ENCODE data around the gene ATP6V0D1. TPM values are rescaled to one million over a fixed set of nuclear protein-coding genes. Genes with fewer than 3 reads are reported as not detected.

The ATP6V0D1 gene
- total and polyA plus RNA-seq, 2 experiments from 2014 or later: 20.6 to 68.7 TPM

- H3K79me2 ChIP-seq (replicated peaks; ENCODE audit: insufficient read depth): no peaks in the 10 kb centered on the region
- no peak overlapping the region for H3K4me3 Mint-ChIP-seq
- no peak overlapping the region for H3K27ac ChIP-seq (ENCODE audit: low read depth)
- H2AFZ ChIP-seq: no peak overlapping the region
- no peaks in the 10 kb centered on the region for H3K9me2 ChIP-seq (ENCODE audit: insufficient read depth)
- no peaks in the 10 kb centered on the region; the same call in 1 of the 2 replicates for H4K20me1 ChIP-seq (replicated peaks; ENCODE audit: insufficient read depth)
- H3K9me3 Mint-ChIP-seq: peaks cover 15% of the 10 kb centered on the region; the same call in 2 of the 3 replicates
- TF ChIP-seq EZH2 (IDR thresholded peaks at IDR 0.05; ENCODE audit: low read depth, unreplicated experiment): no peak
- no peak for TF ChIP-seq ETS1 (IDR thresholded peaks at IDR 0.05)
- TF ChIP-seq NANOG (IDR thresholded peaks at IDR 0.05; ENCODE audit: borderline replicate concordance): no peak
- TF ChIP-seq POLR2AphosphoS5 (IDR thresholded peaks at IDR 0.05; ENCODE audit: low read depth): no peak
- no peak for TF ChIP-seq EZH2phosphoT487 (IDR thresholded peaks at IDR 0.05; ENCODE audit: unreplicated experiment)
- peaks cover 76% of the 10 kb centered on the region for H3K27me3 ChIP-seq (ENCODE audit: insufficient read depth)
- no peaks in the 10 kb centered on the region for H3K4me1 ChIP-seq (ENCODE audit: insufficient read depth)
- no peaks in the 10 kb centered on the region for H3K36me3 ChIP-seq (ENCODE audit: insufficient read depth)
- peaks cover 94% of the 10 kb centered on the region for H3K27me3 Mint-ChIP-seq (ENCODE audit: insufficient read depth, low read depth, poor library complexity)
- DNase-seq (ENCODE audit: low spot score) (no peak), ATAC-seq (no peak)
- peaks cover 5% of the 10 kb centered on the region; the same call in 2 of the 3 replicates for H3K36me3 Mint-ChIP-seq (ENCODE audit: low read depth)
- H3K4me1 Mint-ChIP-seq: peaks cover 10% of the 10 kb centered on the region; the same call in 2 of the 3 replicates
- H3F3A ChIP-seq (replicated peaks; ENCODE audit: low read depth): no peaks in the 10 kb centered on the region
- no peak overlapping the region for H3K27ac Mint-ChIP-seq
- no peak overlapping the region for H3K4me3 ChIP-seq
- no peak overlapping the region for H3K4me2 ChIP-seq
These were observed 9.6 kb upstream of the ATP6V0D1 start for GRCh38 chr16:67490335-67491096.

DNA sequence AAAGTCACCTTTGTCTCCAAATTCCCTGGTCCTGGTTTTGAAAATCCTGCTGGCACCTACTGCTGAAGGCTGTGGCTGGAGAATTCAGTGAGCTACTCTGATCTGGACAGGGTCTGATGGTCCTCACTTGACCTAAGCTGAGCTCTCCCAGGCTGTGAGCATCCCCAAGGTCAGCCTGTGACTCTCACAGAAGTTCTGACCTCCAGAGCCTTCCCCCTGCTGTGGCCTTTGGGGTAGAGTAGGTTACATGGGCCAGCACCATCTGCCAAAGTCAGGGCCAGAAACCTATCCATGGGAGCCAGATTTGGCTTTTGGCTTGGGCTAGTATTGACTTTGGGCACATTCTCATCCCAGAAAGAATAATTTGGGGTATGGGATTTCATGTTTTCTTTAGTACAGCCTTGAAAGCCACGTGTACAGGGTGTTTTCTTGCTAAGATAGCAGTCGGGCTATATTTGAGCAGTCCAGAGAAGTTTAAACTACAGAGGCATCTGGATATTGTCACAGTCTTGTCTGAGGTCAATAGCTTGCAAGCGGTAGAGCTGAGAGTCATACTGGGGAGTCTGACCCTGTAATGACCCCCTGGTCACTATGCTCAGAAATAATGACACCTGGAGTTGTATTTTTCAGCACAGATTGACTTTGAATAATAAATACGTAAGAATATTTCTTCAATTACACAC lies 8.6 kb upstream of the ATP6V0D1 start:
- Mint-ChIP-seq H3K4me3 (peak overlapping the region; percentile 63; the same call in 2 of the 3 replicates), H3K36me3 (ENCODE audit: low read depth) (peaks cover 5% of the 10 kb centered on the region; the same call in 2 of the 3 replicates), H3K4me1 (peaks cover 10% of the 10 kb centered on the region; the same call in 2 of the 3 replicates), H3K27ac (no peak overlapping the region), H3K27me3 (ENCODE audit: insufficient read depth, low read depth, poor library complexity) (peaks cover 94% of the 10 kb centered on the region), H3K9me3 (peaks cover 15% of the 10 kb centered on the region; the same call in 2 of the 3 replicates)
- no peak overlapping the region for H3K4me3 ChIP-seq
- H3K27ac ChIP-seq (ENCODE audit: low read depth): no peak overlapping the region
- ATAC-seq: peak; percentile 52
- H2AFZ ChIP-seq: no peak overlapping the region
- no peaks in the 10 kb centered on the region for H3K9me2 ChIP-seq (ENCODE audit: insufficient read depth)
- no peak for DNase-seq (ENCODE audit: low spot score)
- H3K36me3 ChIP-seq (ENCODE audit: insufficient read depth): no peaks in the 10 kb centered on the region
- no peaks in the 10 kb centered on the region for H3K79me2 ChIP-seq (replicated peaks; ENCODE audit: insufficient read depth)
- H4K20me1 ChIP-seq (replicated peaks; ENCODE audit: insufficient read depth): no peaks in the 10 kb centered on the region; the same call in 1 of the 2 replicates
- no peaks in the 10 kb centered on the region for H3F3A ChIP-seq (replicated peaks; ENCODE audit: low read depth)
- H3K4me2 ChIP-seq: 0 out of 2 replicates have a peak overlapping the region, but pooled peaks have one; percentile 60
- no peaks in the 10 kb centered on the region for H3K4me1 ChIP-seq (ENCODE audit: insufficient read depth)
- H3K27me3 ChIP-seq (ENCODE audit: insufficient read depth): peaks cover 76% of the 10 kb centered on the region
- TF ChIP-seq, protein P1, sequence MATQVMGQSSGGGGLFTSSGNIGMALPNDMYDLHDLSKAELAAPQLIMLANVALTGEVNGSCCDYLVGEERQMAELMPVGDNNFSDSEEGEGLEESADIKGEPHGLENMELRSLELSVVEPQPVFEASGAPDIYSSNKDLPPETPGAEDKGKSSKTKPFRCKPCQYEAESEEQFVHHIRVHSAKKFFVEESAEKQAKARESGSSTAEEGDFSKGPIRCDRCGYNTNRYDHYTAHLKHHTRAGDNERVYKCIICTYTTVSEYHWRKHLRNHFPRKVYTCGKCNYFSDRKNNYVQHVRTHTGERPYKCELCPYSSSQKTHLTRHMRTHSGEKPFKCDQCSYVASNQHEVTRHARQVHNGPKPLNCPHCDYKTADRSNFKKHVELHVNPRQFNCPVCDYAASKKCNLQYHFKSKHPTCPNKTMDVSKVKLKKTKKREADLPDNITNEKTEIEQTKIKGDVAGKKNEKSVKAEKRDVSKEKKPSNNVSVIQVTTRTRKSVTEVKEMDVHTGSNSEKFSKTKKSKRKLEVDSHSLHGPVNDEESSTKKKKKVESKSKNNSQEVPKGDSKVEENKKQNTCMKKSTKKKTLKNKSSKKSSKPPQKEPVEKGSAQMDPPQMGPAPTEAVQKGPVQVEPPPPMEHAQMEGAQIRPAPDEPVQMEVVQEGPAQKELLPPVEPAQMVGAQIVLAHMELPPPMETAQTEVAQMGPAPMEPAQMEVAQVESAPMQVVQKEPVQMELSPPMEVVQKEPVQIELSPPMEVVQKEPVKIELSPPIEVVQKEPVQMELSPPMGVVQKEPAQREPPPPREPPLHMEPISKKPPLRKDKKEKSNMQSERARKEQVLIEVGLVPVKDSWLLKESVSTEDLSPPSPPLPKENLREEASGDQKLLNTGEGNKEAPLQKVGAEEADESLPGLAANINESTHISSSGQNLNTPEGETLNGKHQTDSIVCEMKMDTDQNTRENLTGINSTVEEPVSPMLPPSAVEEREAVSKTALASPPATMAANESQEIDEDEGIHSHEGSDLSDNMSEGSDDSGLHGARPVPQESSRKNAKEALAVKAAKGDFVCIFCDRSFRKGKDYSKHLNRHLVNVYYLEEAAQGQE (IDR thresholded peaks at IDR 0.05; ENCODE audit: unreplicated experiment): no peak
- no peak for TF ChIP-seq CREB1 (CRISPR knock-in tag; IDR thresholded peaks at IDR 0.05; ENCODE audit: low read depth)
- no peak for TF ChIP-seq EZH2phosphoT487 (IDR thresholded peaks at IDR 0.05; ENCODE audit: unreplicated experiment)
- TF ChIP-seq NANOG (IDR thresholded peaks at IDR 0.05; ENCODE audit: borderline replicate concordance): no peak
- no peak for TF ChIP-seq ZNF331 (CRISPR knock-in tag; IDR thresholded peaks at IDR 0.05; ENCODE audit: low read depth)
- no peak for TF ChIP-seq ETS1 (IDR thresholded peaks at IDR 0.05)
